Prostate gland (tissue), 2 donors: ENCODE measurements around the gene USP37.

Source experiments
- CTCF ChIP-seq, 4 experiments: fragments of 200-600 bp in 2 of 4; fragments of 450-650 bp in 2 of 4; sonication (generic) in 2 of 4; IDR thresholded peaks; 1 replicate in 3 of 4; 2 replicates in 1 of 4; pipeline ENCODE4 v1.5.1; 2016 to 2019; ENCODE audit warnings: antibody characterized with exemption in 4 of 4, mild to moderate bottlenecking in 2 of 4, moderate library complexity in 2 of 4
- POLR2A ChIP-seq: fragments of 450-650 bp; IDR thresholded peaks from one replicate; pipeline ENCODE4 v1.6.1; 2016; ENCODE audit warnings: antibody characterized with exemption, mild to moderate bottlenecking

- TF ChIP-seq CTCF (IDR thresholded peaks at IDR 0.05) = no peak
- no peak for TF ChIP-seq POLR2A
Measured at GRCh38 chr2:218423584-218423983, 144.6 kb downstream of the USP37 start.
